Activated T-helper 1 cell treated with anti-CD3 and anti-CD28 coated beads, Interleukin-12 subunit alpha, Interleukin-12 subunit beta, Interleukin-2, Interleukin-4 antibody, amounts not matched to agents 30 ng/mL and 10 ng/mL and 1 ng/mL, durations not matched to agents 14 hours and 24 hours and 36 hours (primary cell): ENCODE data around the gene ACTRT2. TPM values are rescaled to one million over a fixed set of nuclear protein-coding genes. Genes with fewer than 3 reads are reported as not detected.

ENCODE experiments used
- DNase-seq: peaks from one replicate; pipeline ENCODE4 v3.0.0; 2021; ENCODE audit warnings: low spot score
- H3K27ac Mint-ChIP-seq: one replicate; pipeline ENCODE4 v1.8.0; 2021; ENCODE audit warnings: mild to moderate bottlenecking, mixed read lengths
- H3K27me3 Mint-ChIP-seq: one replicate; pipeline ENCODE4 v1.8.0; 2022; ENCODE audit warnings: mild to moderate bottlenecking, moderate library complexity, mixed read lengths; ENCODE audit not compliant: insufficient read depth
- H3K36me3 Mint-ChIP-seq: one replicate; pipeline ENCODE4 v1.8.0; 2021; ENCODE audit warnings: low read depth, mixed read lengths
- H3K4me1 Mint-ChIP-seq: one replicate; pipeline ENCODE4 v1.8.0; 2021; ENCODE audit warnings: low read depth, mixed read lengths
- H3K4me3 Mint-ChIP-seq: one replicate; pipeline ENCODE4 v1.8.0; 2021; ENCODE audit warnings: mild to moderate bottlenecking, moderate library complexity, mixed read lengths
- H3K9me3 Mint-ChIP-seq: one replicate; pipeline ENCODE4 v1.8.0; 2021; ENCODE audit warnings: mixed read lengths
- intact Hi-C: fragments of 100-400 bp; cut with micrococcal nuclease; formaldehyde crosslinking; loops from one replicate; pipeline ENCODE4 v1.15.1; 2024
- total RNA-seq: library from RNA; stranded (reverse); gene quantifications from 2 replicates; pipeline ENCODE4 v1.2.3, GENCODE V29; 2022

Gene ACTRT2
- total RNA-seq, 1 donor from 2014 or later = not detected

GRCh38 chr1:2986549-2987305 is 34.5 kb upstream of the ACTRT2 start:
- H3K4me3 Mint-ChIP-seq = no peak overlapping the region
- H3K27me3 Mint-ChIP-seq = no peaks in the 10 kb centered on the region
- DNase-seq = no peak
- intact Hi-C loops = no loop called here
- H3K9me3 Mint-ChIP-seq = no peaks in the 10 kb centered on the region
- H3K36me3 Mint-ChIP-seq = no peaks in the 10 kb centered on the region
- no peaks in the 10 kb centered on the region for H3K4me1 Mint-ChIP-seq
- H3K27ac Mint-ChIP-seq = no peak overlapping the region

- intact Hi-C loops = no loop called here
- no peaks in the 10 kb centered on the region for H3K36me3 Mint-ChIP-seq
- DNase-seq = no peak
- peaks cover 3% of the 10 kb centered on the region for H3K9me3 Mint-ChIP-seq
- H3K27ac Mint-ChIP-seq = no peak overlapping the region
- H3K4me1 Mint-ChIP-seq = no peaks in the 10 kb centered on the region
- no peaks in the 10 kb centered on the region for H3K27me3 Mint-ChIP-seq
- no peak overlapping the region for H3K4me3 Mint-ChIP-seq
These were observed 33.5 kb upstream of the ACTRT2 start for GRCh38 chr1:2987773-2988172.

GRCh38 chr1:2988256-2988655 is 33.0 kb upstream of the ACTRT2 start:
- Mint-ChIP-seq H3K27me3 (no peaks in the 10 kb centered on the region), H3K4me1 (no peaks in the 10 kb centered on the region), H3K27ac (no peak overlapping the region), H3K4me3 (no peak overlapping the region), H3K9me3 (peaks cover 5% of the 10 kb centered on the region), H3K36me3 (no peaks in the 10 kb centered on the region)
- intact Hi-C loops = no loop called here
- no peak for DNase-seq

- H3K9me3 Mint-ChIP-seq = peaks cover 10% of the 10 kb centered on the region
- H3K27me3 Mint-ChIP-seq = no peaks in the 10 kb centered on the region
- no peaks in the 10 kb centered on the region for H3K36me3 Mint-ChIP-seq
- no peak overlapping the region for H3K4me3 Mint-ChIP-seq
- H3K4me1 Mint-ChIP-seq = no peaks in the 10 kb centered on the region
- no peak for DNase-seq
- intact Hi-C loops = no loop called here
- H3K27ac Mint-ChIP-seq = no peak overlapping the region
These were observed 32.1 kb upstream of the ACTRT2 start for GRCh38 chr1:2989185-2989584.

GRCh38 chr1:2989976-2990375 is 31.3 kb upstream of the ACTRT2 start:
- Mint-ChIP-seq H3K27ac (no peak overlapping the region), H3K27me3 (no peaks in the 10 kb centered on the region), H3K36me3 (no peaks in the 10 kb centered on the region), H3K4me3 (no peak overlapping the region), H3K4me1 (no peaks in the 10 kb centered on the region), H3K9me3 (peaks cover 15% of the 10 kb centered on the region)
- DNase-seq = no peak
- intact Hi-C loops = no loop called here

- no peak for DNase-seq
- intact Hi-C loops = no loop called here
- H3K4me3 Mint-ChIP-seq = no peak overlapping the region
- H3K9me3 Mint-ChIP-seq = peaks cover 15% of the 10 kb centered on the region
- no peak overlapping the region for H3K27ac Mint-ChIP-seq
- no peaks in the 10 kb centered on the region for H3K4me1 Mint-ChIP-seq
- H3K36me3 Mint-ChIP-seq = no peaks in the 10 kb centered on the region
- no peaks in the 10 kb centered on the region for H3K27me3 Mint-ChIP-seq
These were observed 30.7 kb upstream of the ACTRT2 start for GRCh38 chr1:2990376-2991115.

GRCh38 chr1:2991753-2992495 is 29.3 kb upstream of the ACTRT2 start:
- Mint-ChIP-seq H3K4me3 (no peak overlapping the region), H3K27ac (no peak overlapping the region), H3K4me1 (no peaks in the 10 kb centered on the region)

GRCh38 chr1:2998503-2999100 is 22.7 kb upstream of the ACTRT2 start:
- Mint-ChIP-seq H3K4me1 (no peaks in the 10 kb centered on the region), H3K27ac (no peak overlapping the region), H3K36me3 (no peaks in the 10 kb centered on the region), H3K9me3 (peaks cover 15% of the 10 kb centered on the region), H3K4me3 (no peak overlapping the region), H3K27me3 (peaks cover 2% of the 10 kb centered on the region)
- no peak for DNase-seq
- intact Hi-C loops = no loop called here

More at GRCh38 chr1:2991753-2992495, 29.3 kb upstream of the ACTRT2 start:
- no peaks in the 10 kb centered on the region for H3K36me3 Mint-ChIP-seq
- intact Hi-C loops = no loop called here
- DNase-seq = no peak
- no peaks in the 10 kb centered on the region for H3K27me3 Mint-ChIP-seq
- H3K9me3 Mint-ChIP-seq = peaks cover 20% of the 10 kb centered on the region

- intact Hi-C loops = no loop called here
- no peaks in the 10 kb centered on the region for H3K4me1 Mint-ChIP-seq
- H3K36me3 Mint-ChIP-seq = no peaks in the 10 kb centered on the region
- H3K4me3 Mint-ChIP-seq = no peak overlapping the region
- no peak for DNase-seq
- H3K27me3 Mint-ChIP-seq = peaks cover 2% of the 10 kb centered on the region
- no peak overlapping the region for H3K27ac Mint-ChIP-seq
- H3K9me3 Mint-ChIP-seq = peaks cover 11% of the 10 kb centered on the region
These were observed 22.1 kb upstream of the ACTRT2 start for GRCh38 chr1:2999138-2999537.

GRCh38 chr1:2999571-2999970 is 21.7 kb upstream of the ACTRT2 start:
- peaks cover 6% of the 10 kb centered on the region for H3K9me3 Mint-ChIP-seq
- no peak overlapping the region for H3K4me3 Mint-ChIP-seq
- H3K4me1 Mint-ChIP-seq = no peaks in the 10 kb centered on the region
- peaks cover 2% of the 10 kb centered on the region for H3K27me3 Mint-ChIP-seq
- no peak for DNase-seq
- H3K36me3 Mint-ChIP-seq = no peaks in the 10 kb centered on the region
- intact Hi-C loops = no loop called here
- H3K27ac Mint-ChIP-seq = no peak overlapping the region

- H3K36me3 Mint-ChIP-seq = no peaks in the 10 kb centered on the region
- no peak for DNase-seq
- no peaks in the 10 kb centered on the region for H3K4me1 Mint-ChIP-seq
- H3K4me3 Mint-ChIP-seq = no peak overlapping the region
- H3K27me3 Mint-ChIP-seq = peaks cover 2% of the 10 kb centered on the region
- intact Hi-C loops = no loop called here
- H3K9me3 Mint-ChIP-seq = peaks cover 6% of the 10 kb centered on the region
- H3K27ac Mint-ChIP-seq = no peak overlapping the region
These were observed 21.1 kb upstream of the ACTRT2 start for GRCh38 chr1:3000214-3000613.

GRCh38 chr1:3000671-3001470 is 20.4 kb upstream of the ACTRT2 start:
- Mint-ChIP-seq H3K4me3 (no peak overlapping the region), H3K4me1 (no peaks in the 10 kb centered on the region), H3K9me3 (peaks cover 2% of the 10 kb centered on the region), H3K27me3 (peaks cover 2% of the 10 kb centered on the region), H3K27ac (no peak overlapping the region), H3K36me3 (no peaks in the 10 kb centered on the region)
- no peak for DNase-seq
- intact Hi-C loops = no loop called here
